B cell (primary cell): ENCODE data around the gene MRPL19. TPM values are rescaled to one million over a fixed set of nuclear protein-coding genes. Genes with fewer than 3 reads are reported as not detected.

Source experiments
- ATAC-seq: fragments of 200-7000 bp; cut with Tn5 transposase; one replicate; pipeline ENCODE4 v1.10.0; 2021; ENCODE audit warnings: low read depth, mild to moderate bottlenecking, moderate number of reproducible peaks, moderate library complexity
- CTCF ChIA-PET: fragments of 350-600 bp; sonication (Branson Sonifier 250); formaldehyde crosslinking; loops from one replicate; lab custom pipeline; 2021; ENCODE audit warnings: antibody characterized with exemption, inconsistent platforms; lab: Charles Lee
- POLR2A ChIA-PET: fragments of 350-600 bp; sonication (Branson Sonifier 250); formaldehyde crosslinking; loops from one replicate; lab custom pipeline; 2021; ENCODE audit warnings: antibody characterized with exemption; lab: Charles Lee
- DNase-seq: peaks from one replicate; pipeline ENCODE4 v3.0.0; 2013
- H2AFZ ChIP-seq: 2 replicates; pipeline ENCODE4 v1.6.1; 2012; ENCODE audit warnings: mild to moderate bottlenecking, low read depth, low read length; ENCODE audit not compliant: insufficient read depth, poor library complexity, severe bottlenecking
- H3K27ac ChIP-seq, 2 donors: 1 replicate in 1 of 2; 2 replicates in 1 of 2; pipeline ENCODE4 v1.5.1; 2012 to 2013; ENCODE audit warnings: low read length in 2 of 2, mild to moderate bottlenecking in 2 of 2, moderate library complexity in 1 of 2
- H3K27me3 ChIP-seq, 4 experiments: fragments of 200-600 bp in 1 of 4; sonication (generic) in 1 of 4; replicated peaks in 1 of 4; 1 replicate in 2 of 4; 2 replicates in 2 of 4; pipeline versions ENCODE4 v1.6.1 to v1.7.0; 2013 to 2016; ENCODE audit warnings: low read length in 3 of 4, mild to moderate bottlenecking in 2 of 4, mixed read lengths in 1 of 4, moderate library complexity in 1 of 4; ENCODE audit not compliant: insufficient read depth in 4 of 4, control insufficient read depth in 3 of 4; ENCODE audit errors: control extremely low read depth in 1 of 4
- H3K36me3 ChIP-seq, 2 experiments: replicated peaks in 1 of 2; 1 replicate in 1 of 2; 2 replicates in 1 of 2; pipeline versions ENCODE4 v1.6.1 to v1.7.1; 2013; ENCODE audit warnings: low read length in 1 of 2; ENCODE audit not compliant: insufficient read depth in 2 of 2, control insufficient read depth in 1 of 2; ENCODE audit errors: control extremely low read depth in 1 of 2, extremely low read depth in 1 of 2
- H3K4me1 ChIP-seq, 2 donors: fragments of 200-600 bp in 1 of 2; sonication (generic) in 1 of 2; 1 replicate in 1 of 2; 2 replicates in 1 of 2; pipeline versions ENCODE4 v1.5.1 to v1.6.1; 2013 to 2017; ENCODE audit warnings: low read length in 2 of 2; ENCODE audit not compliant: control insufficient read depth in 2 of 2, insufficient read depth in 2 of 2
- H3K4me2 ChIP-seq: replicated peaks from 2 replicates; pipeline ENCODE3; 2012; ENCODE audit warnings: mild to moderate bottlenecking, low read depth, low read length; ENCODE audit not compliant: poor library complexity, severe bottlenecking
- H3K4me3 ChIP-seq, 5 experiments: fragments of 200-600 bp in 1 of 5; sonication (generic) in 1 of 5; 1 replicate in 3 of 5; 2 replicates in 2 of 5; pipeline versions ENCODE4 v1.5.1 to v1.7.0; 2011 to 2016; ENCODE audit warnings: low read length in 4 of 5, mild to moderate bottlenecking in 4 of 5, low read depth in 2 of 5, control low read depth in 1 of 5, moderate library complexity in 1 of 5; ENCODE audit not compliant: insufficient read depth in 1 of 5; ENCODE audit errors: control extremely low read depth in 1 of 5, extremely low read depth in 1 of 5
- H3K79me2 ChIP-seq: fragments of 200-600 bp; sonication (generic); one replicate; pipeline ENCODE4 v1.6.0; 2016; ENCODE audit warnings: low read length; ENCODE audit not compliant: control insufficient read depth, insufficient read depth
- H3K9ac ChIP-seq: fragments of 200-600 bp; sonication (generic); 2 replicates; pipeline ENCODE4 v1.6.1; 2017; ENCODE audit warnings: mild to moderate bottlenecking, low read length, moderate library complexity
- H3K9me3 ChIP-seq, 3 donors: one replicate each; pipeline versions ENCODE4 v1.6.1 to v1.7.1; 2013; ENCODE audit warnings: low read length in 2 of 3; ENCODE audit not compliant: control insufficient read depth in 2 of 3, insufficient read depth in 1 of 3; ENCODE audit errors: control extremely low read depth in 1 of 3
- H4K20me1 ChIP-seq: 2 replicates; pipeline ENCODE4 v1.6.0; 2012; ENCODE audit warnings: mild to moderate bottlenecking, low read length; ENCODE audit not compliant: insufficient read depth, control insufficient read depth, poor library complexity, severe bottlenecking
- H3K27ac Mint-ChIP-seq: one replicate; pipeline ENCODE4 v1.8.0; 2021; ENCODE audit warnings: mixed read lengths
- H3K27me3 Mint-ChIP-seq: one replicate; pipeline ENCODE4 v1.8.0; 2021; ENCODE audit warnings: mixed read lengths
- H3K4me1 Mint-ChIP-seq: one replicate; pipeline ENCODE4 v1.8.0; 2021; ENCODE audit warnings: mixed read lengths
- H3K4me3 Mint-ChIP-seq: one replicate; pipeline ENCODE4 v1.8.0; 2021; ENCODE audit warnings: mixed read lengths
- H3K9me3 Mint-ChIP-seq: one replicate; pipeline ENCODE4 v1.8.0; 2022; ENCODE audit warnings: mixed read lengths; ENCODE audit not compliant: insufficient read depth
- CTCF ChIP-seq: fragments of 200-600 bp; IDR thresholded peaks from one replicate; pipeline ENCODE4 v1.8.0; 2022; ENCODE audit warnings: antibody characterized with exemption, mild to moderate bottlenecking
- EZH2 ChIP-seq: IDR thresholded peaks from 2 replicates; pipeline ENCODE4 v1.6.1; 2012; ENCODE audit warnings: borderline replicate concordance, low read depth, mild to moderate bottlenecking, moderate library complexity, low read length; ENCODE audit not compliant: insufficient read depth, poor library complexity, severe bottlenecking
- WGBS: methylation state at CpG from one replicate; pipeline ENCODE4 v1.1.5; 2013; ENCODE audit warnings: missing lambda C conversion rate; ENCODE audit not compliant: insufficient coverage; 5-methylcytosine and 5-hydroxymethylcytosine counted together
- intact Hi-C: fragments of 100-400 bp; cut with micrococcal nuclease; formaldehyde crosslinking; loops from one replicate; pipeline ENCODE4 v1.10.0; 2022
- polyA plus RNA-seq: library from polyadenylated mRNA; depleted of rRNA; stranded (reverse); fragments of >200 nt; gene quantifications from 2 replicates; pipeline ENCODE4 v1.2.3, GENCODE V29; 2012
- total RNA-seq, 2 donors: library from RNA; stranded (reverse); fragments of 120-200 nt in 1 of 2; gene quantifications; 1 replicate in 1 of 2; 2 replicates in 1 of 2; pipeline versions ENCODE4 v1.2.3 to v1.2.4, GENCODE V29; 2013 to 2022

MRPL19 gene
- total and polyA plus RNA-seq, 2 donors (not counting 1 experiment from before 2014, with no cell fraction given) = 3.4 to 28.4 TPM

- Histone ChIP-seq H3K4me3 (no peak overlapping the region), H3K9me3 (peaks cover 0 to 5% (median 0%) of the 10 kb centered on the region in 3 donors), H3K79me2 (no peaks in the 10 kb centered on the region), H3K4me1 (no peaks in the 10 kb centered on the region), H4K20me1 (no peaks in the 10 kb centered on the region), H3K4me2 (no peak overlapping the region), H2AFZ (no peak overlapping the region), H3K36me3 (no peaks in the 10 kb centered on the region), H3K9ac (no peak overlapping the region), H3K27me3 (peaks cover 0 to 10% (median 0%) of the 10 kb centered on the region in 4 experiments), H3K27ac (no peak overlapping the region)
- no peak overlapping the region for H3K27ac Mint-ChIP-seq
- H3K4me1 Mint-ChIP-seq = no peaks in the 10 kb centered on the region
- no peak for DNase-seq
- TF ChIP-seq EZH2 (no peak), CTCF (no peak)
- ChIA-PET POLR2A (no interaction called here), CTCF (no interaction called here)
- intact Hi-C loops = no loop called here
- no peaks in the 10 kb centered on the region for H3K9me3 Mint-ChIP-seq
- no peak for ATAC-seq
- peaks cover 22% of the 10 kb centered on the region for H3K27me3 Mint-ChIP-seq
- H3K4me3 Mint-ChIP-seq = no peak overlapping the region
- 97% methylated on average over 3 of the region's 6 CpGs for WGBS
Observed at GRCh38 chr2:75728614-75729419, 82.2 kb downstream of the MRPL19 start.

DNA sequence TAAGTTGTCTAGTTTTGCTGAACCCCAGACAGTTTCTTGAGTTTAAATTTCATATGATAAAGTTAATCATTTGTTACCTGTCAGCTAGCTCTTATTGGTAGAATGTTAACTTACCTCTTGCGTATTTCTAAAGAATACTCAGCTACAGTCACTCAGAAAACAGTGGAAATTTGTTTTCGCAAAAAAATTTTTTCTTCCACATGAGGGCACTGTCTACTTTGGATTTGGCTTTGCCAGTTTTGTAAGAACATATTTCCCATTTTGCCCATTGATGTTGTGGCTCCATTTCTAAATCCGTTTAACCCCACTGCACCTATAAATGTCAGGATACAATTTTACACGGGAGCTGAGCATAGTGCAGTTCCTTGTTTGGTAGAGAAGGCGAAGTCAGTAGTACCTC lies 83.3 kb downstream of the MRPL19 start:
- H3K9ac ChIP-seq = no peak overlapping the region
- ATAC-seq (no peak), DNase-seq (no peak)
- H3K4me1 Mint-ChIP-seq = no peaks in the 10 kb centered on the region
- intact Hi-C loops = no loop called here
- H3K27me3 Mint-ChIP-seq = peaks cover 23% of the 10 kb centered on the region
- no peaks in the 10 kb centered on the region for H3K9me3 Mint-ChIP-seq
- TF ChIP-seq EZH2 (no peak), CTCF (no peak)
- POLR2A ChIA-PET = no interaction called here
- no peaks in the 10 kb centered on the region for H3K79me2 ChIP-seq
- no peak overlapping the region for H3K4me2 ChIP-seq
- no peaks in the 10 kb centered on the region for H3K36me3 ChIP-seq
- H4K20me1 ChIP-seq = no peaks in the 10 kb centered on the region
- H2AFZ ChIP-seq = no peak overlapping the region
- H3K4me3 Mint-ChIP-seq = no peak overlapping the region
- H3K4me1 ChIP-seq = no peaks in the 10 kb centered on the region
- H3K9me3 ChIP-seq = peaks cover 0 to 6% (median 0%) of the 10 kb centered on the region in 3 donors
- H3K4me3 ChIP-seq = no peak overlapping the region
- WGBS = 80% methylated on average over 1 of the region's 5 CpGs
- CTCF ChIA-PET = no interaction called here
- peaks cover 0 to 10% (median 0%) of the 10 kb centered on the region in 4 experiments for H3K27me3 ChIP-seq
- H3K27ac Mint-ChIP-seq = no peak overlapping the region
- no peak overlapping the region for H3K27ac ChIP-seq
